Activated T-cell treated with anti-CD3 and anti-CD28 coated beads for 1 hour (primary cell): Measurements from ENCODE around the gene ANGPTL2.
"Not testable (repeated sequence)": the region's sequence is repeated elsewhere in the genome, so short reads cannot be mapped to it uniquely, and the experiment has no call there.

Experiments used
- DNase-seq: peaks from one replicate; pipeline ENCODE4 v3.0.0-alpha.2; 2020; ENCODE audit warnings: low read depth

Gene ANGPTL2, protein sequence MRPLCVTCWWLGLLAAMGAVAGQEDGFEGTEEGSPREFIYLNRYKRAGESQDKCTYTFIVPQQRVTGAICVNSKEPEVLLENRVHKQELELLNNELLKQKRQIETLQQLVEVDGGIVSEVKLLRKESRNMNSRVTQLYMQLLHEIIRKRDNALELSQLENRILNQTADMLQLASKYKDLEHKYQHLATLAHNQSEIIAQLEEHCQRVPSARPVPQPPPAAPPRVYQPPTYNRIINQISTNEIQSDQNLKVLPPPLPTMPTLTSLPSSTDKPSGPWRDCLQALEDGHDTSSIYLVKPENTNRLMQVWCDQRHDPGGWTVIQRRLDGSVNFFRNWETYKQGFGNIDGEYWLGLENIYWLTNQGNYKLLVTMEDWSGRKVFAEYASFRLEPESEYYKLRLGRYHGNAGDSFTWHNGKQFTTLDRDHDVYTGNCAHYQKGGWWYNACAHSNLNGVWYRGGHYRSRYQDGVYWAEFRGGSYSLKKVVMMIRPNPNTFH

DNA sequence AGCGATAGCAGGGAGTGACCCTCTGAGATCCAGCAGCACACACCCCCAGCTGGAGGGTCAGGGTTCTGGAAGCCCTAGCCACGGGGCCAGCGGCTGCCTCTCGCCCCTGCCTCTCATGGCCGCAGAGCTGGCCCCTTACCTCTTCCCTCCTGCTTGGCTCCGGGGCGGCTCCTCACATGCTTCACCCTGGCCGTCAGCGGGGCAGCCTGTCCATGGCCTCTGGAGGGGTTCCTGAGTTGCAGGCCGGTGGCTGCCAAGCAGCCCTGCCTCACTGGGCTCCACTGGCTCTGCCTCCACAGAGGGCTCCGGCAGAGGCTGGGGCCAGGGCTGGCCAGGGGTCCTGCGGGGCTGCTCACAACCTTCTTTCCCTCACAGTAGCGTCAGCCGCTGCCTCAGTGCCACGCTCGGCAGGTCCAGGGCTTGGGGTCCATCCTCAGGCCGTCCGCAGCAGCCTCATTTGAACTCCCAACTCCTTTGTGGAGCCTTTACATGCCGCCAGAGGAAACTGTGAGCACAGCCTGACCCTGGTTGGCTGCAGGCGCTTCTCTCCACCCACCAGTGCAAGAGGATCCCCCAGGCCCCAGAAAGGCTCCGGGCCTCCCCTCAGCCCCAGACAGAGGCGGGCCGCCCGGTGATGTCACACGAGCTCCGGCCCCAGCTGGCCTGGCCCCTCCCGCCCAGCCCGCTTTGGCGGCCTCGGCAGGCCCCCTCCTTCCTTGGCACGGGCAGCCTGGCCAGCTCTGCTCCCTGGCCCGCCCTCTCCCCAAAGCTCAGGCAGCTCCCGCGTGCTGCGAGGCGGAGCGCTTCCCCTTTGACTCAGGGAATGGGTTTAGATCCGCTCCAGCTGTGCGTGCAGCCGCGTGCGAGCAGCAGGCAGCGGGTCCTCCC is at the start of gene ANGPTL2:
TSS of gene ANGPTL2 (minus strand) at position 460 of the 888 bp plus-strand sequence. CDS start 13,904 bp downstream, outside the sequence.
- no peak for DNase-seq

DNA sequence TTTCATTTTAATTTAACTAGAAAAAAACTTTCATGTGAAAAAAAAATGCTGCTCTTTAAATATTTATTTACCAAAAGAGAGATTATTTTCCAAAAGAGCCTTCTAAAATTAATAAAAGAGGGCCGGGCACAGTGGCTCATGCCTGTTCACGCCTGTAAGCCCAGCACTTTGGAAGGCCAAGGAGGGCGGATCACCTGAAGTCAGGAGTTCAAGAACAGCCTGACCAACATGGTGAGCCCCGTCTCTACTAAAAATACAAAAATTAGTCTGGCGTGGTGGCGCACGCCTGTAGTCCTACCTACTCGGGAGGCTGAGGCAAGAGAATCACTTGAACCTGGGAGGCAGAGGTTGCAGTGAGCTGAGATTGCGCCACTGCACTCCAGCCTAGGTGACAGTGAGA is 48.9 kb upstream of the ANGPTL2 start:
- DNase-seq, result not testable (repeated sequence)

DNA sequence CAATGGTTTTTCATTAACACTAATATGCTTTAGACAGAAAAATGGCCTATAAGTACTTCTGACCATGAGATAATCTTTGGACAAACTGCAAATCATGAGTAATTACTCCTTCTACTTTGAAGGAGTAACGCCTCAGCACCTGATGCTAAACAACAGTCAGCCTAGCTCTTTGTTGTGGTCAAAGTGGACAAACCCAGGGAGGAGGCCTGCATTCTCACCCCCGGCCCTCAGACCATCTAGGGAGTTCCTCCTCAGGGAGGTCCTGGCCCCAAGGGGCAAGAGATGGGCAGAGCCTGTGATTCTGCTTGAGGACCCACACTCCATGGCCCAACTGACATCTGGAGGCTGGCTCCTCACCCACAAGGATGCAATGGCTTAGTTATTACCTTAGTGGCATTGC is 48.2 kb upstream of the ANGPTL2 start:
- no peak for DNase-seq

DNA sequence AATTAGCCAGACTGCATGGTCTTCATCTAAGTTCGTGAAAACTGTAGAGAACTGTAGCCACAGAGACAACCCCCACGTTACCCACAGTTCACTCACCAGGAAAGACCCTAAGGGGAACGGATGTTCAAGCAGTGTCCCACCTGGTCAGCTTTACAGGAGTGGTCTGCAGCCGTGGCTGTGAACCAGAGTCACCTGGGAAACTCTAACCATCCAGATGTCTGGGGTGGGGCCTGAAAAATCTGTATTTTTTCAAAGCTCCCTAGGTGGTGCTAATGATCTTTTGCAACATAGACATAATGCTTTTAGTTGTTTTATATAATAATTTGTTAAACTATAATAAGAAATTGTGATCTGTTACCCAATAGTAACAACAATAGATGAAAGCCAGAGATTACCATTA is 47.7 kb upstream of the ANGPTL2 start:
- DNase-seq, result no peak

DNA sequence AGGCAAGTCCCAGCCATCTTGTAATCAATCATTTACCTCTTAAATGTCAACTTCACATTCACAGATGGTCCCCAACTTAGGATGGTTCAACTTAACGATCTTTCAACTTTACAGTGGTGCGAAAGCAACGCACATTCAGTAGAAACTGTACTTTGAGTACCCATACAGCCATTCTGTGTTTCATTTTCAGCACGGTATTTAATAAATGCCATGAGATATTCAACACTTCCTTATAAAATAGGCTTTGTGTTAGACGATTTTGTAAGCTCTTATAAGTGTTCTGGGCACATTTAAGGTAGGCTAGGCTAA is 47.1 kb upstream of the ANGPTL2 start:
- no peak for DNase-seq

DNA sequence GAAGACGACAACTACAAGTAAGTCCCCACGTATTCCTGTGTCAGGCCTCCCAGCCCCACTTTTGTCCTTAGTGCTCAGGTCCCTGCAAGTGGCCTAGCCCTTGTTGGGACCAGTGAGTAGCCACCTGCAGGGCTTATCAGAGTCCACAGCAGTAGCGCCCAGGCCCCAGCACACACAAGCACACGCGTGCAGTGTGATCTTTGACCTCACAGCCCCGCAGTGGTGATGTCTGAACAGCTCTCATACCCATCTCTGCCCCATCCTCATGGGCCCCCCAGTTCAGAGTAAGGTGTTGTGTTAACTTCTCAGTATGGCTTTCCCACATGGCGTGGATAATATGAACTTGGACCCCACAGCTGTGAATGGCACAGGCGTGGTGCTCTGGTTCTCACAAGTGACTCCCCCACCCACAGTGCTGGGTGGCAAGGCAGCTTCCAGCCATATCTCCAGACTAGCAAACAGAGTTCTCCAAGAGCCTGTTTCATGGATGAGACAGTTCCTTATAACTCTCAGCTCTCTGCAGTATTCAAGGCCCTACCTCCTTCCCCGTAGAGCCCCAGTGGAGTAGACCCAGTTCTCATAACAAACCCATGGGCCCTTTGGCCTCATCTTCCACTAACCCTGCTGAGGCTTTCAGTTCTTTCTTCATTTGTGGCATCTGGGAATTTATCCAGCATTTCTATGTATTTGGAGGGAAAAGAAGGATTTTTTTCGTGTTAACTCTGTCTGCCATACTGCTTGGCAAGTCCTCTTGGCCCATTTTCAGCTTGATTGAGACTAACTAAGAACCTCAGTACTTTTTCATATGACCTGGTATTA is 46.5 kb upstream of the ANGPTL2 start:
- no peak for DNase-seq

DNA sequence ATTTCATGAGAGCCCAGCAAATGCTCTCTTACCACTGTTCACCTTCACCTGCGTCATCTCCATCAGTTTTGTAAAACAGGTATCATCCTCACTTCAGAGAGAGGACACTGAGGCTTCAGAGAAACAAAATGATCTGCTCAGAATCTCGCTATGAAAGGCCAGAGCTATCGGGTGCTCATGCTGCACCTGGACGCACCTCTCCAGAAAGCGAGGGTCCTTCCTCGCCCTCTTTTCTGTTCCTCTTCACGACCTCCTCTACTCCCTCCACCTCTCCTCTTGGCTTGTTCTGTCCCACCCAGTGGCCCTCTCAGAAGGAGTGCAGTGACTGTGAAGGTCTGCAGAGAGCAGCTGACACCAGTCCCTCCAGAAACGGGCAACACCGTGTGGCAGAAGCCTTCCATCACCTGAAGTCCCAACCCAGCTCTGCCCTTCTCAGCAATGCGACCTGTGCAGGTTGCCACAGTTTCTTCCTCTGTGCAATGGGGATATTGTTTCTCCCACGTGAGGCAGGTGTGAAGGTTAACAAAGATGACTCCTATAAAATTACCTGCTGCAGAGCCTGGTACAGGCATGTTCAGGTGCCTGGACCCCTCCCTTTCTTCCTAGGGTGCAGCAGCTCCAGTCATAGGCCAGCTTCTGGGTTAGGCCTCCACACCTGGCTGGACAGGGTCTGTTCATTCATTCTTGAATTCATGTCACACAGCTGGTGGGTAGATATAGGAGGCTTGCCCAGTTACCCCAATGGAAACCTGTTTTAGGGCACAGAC is 45.3 kb upstream of the ANGPTL2 start:
- no peak for DNase-seq

DNA sequence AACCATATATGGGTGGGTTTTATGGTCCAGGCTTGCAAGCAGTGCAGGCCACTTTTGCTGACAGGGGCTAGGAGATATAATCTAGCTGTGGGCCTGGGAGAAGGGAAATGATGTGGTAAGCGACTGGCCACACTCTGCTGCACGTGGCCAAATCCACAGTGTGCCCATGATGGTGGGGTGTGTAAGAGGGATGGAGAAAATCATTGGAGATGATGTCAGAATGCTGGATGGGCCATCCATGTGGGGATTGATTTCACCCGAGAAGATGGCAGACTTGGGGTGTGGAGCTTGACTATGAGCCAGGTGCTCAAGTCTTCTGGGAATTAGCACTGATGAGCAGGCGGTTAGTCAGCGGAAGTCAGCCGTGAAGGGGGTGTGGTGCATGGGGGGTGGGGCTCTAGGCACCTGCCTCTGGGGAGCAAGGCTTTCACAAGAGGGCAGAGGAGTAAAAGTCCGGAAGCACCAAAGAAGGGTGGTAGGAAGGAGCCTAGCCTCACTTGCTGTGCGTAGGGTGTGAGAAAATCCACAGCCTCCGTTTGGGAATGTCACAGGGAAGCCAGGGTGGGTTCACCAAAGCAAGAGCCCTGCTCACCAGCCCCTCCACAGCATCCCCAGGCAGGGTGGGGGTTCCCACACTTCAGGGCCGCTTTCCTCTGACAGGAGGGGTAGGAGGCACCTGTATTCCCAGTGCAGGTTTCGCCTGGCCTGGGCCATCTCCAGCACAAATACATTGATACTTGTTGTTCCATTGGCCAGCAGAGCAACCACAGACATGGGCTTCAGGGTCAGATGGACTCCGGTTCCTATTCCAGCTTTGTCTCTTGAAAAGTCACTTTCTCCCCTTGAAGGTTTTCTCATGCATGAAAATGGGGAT is 44.5 kb upstream of the ANGPTL2 start:
- no peak for DNase-seq

DNA sequence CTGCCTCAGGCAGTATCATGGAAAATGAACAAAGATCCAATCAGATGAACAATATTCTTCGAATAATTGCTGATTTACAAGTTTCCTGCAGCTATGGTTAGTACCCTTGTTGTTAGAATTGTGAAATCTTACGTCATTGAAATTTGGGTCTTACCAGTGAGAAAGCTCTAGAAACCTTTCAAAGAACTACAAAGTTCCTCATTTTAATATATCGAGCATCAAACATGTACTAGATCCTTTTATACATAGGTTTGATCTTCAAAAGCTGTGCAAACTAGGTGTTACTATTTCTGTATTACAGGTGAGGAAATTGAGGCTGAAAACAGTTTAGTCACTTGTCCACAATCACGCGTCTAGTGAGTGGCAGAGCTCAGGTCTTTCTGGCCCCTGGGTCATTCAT is 43.7 kb upstream of the ANGPTL2 start:
- DNase-seq, result no peak

DNA sequence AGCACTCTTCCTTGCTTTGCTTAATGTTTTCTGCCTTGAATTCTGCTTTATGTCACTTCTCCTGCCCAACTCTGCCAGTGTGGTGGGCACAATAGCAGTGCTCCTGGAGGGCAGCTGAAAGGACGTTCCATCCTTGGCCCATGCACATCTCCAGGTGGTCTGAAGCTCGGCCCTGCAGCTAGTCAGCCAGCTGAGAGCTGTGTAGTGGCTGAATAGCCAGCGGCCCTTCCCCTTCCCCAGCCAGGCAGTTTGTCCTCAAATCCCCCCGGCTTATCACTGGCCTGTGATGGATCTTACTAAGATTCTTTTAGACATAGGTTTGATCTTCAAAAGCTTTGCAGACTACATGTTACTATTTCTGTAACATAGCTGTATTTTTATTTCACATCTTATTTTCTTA is 42.7 kb upstream of the ANGPTL2 start:
- DNase-seq, result no peak

DNA sequence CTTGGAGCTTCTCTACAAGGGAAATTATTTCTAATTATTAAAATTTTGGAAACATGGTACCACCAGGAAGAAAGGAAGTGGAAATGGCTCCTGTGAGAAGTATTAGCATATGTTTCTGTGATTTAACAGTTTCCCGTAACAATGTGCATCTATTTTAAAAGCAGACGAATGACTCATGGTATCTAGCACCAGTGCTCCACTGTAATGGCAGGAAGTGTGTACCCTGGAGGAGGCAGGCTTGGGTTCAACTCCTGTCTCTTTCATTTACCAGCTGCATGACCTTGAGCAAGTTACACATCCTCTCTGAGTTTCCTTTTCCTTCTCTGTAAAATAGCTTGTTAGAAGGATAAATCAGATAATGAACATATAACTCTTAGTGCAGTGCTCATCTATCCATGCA is 41.0 kb upstream of the ANGPTL2 start:
- DNase-seq, result no peak

DNA sequence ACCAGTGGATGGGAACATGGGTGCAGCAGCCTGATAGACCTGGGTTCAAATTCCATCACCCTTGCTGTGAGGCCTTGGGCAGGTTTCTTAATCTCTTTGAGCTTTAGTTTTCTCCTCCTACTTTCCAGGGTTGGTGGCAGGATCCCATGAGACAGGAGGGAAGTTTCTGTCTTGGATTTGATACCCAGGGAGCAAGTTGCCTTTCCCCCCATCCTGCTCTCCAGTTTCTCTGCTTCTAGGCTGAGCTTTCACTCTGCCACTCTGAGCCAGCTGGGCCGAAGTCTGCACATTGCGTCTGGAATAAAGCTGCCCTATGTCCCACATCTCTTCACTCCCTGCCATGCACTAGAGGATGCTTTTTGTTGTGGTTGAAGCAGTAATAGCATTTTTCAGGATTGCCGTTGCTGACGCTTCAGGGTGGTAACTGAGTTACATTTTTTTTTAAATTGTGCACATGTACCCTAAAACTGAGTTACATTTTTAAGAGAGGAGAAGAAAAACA is 40.5 kb upstream of the ANGPTL2 start:
- no peak for DNase-seq

DNA sequence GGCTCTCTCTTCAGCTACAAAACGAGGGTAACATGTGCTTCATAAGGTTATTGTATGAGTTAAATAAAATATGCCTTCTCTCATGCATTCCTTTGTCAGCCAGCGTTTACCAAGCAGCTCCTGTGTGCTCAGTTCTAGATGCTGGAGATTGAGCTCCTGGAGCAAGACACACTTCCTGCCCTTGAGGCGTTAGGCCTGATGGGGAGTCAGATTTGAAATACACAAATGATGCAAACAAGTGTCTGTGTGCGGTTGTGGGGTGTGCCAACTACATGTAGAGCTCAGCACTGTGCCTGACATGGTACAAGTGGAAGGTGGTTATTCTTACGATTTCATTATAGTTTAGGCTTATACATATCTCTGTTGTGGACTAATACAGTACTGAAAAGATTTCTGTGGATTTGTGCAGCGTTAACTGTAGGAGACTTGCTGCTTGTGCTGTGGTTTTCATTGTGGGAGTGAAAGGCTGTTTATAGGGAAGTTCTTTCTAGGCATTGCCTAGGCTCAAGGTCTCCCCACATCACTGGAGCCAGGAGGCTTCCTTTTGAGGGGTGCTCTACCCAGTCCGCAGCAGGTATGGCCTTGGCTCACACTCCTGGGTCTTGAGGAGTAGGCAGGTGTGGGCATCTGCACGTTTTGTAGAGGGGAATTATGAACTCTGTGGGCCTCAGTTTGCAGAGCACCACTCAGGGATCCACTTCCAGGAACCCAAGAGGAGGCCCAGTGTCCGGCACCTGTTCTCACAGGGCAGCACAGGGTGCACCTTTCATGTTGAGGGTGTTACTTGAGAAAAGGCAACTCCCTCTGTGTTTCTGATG is 39.8 kb upstream of the ANGPTL2 start:
- no peak for DNase-seq

DNA sequence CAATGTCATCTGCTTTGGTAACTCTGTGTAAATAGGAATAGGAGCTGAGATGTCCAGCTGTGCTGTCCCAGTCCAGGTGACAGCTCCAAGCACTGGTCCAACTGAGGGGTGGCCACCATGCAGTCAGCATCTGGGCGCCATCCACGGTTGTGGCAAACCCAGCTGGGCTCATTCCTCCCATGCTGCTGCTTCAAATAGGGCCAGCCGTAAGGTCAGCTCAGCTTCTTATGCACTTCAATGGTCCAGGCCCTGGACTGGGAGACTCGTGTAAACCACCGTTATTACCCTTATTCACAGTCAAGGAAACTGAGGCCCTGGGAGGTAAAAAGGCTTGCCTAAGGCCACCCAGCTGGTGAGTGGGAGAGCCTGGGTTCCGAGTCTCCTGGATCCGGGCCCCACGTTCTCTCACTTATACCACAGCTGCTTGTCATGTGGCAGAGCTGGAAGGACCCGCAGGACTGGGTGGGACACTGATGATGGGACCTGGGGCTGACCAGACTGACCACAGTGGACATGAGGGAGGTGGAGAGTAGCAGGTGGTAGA is 38.7 kb upstream of the ANGPTL2 start:
- no peak for DNase-seq

DNA sequence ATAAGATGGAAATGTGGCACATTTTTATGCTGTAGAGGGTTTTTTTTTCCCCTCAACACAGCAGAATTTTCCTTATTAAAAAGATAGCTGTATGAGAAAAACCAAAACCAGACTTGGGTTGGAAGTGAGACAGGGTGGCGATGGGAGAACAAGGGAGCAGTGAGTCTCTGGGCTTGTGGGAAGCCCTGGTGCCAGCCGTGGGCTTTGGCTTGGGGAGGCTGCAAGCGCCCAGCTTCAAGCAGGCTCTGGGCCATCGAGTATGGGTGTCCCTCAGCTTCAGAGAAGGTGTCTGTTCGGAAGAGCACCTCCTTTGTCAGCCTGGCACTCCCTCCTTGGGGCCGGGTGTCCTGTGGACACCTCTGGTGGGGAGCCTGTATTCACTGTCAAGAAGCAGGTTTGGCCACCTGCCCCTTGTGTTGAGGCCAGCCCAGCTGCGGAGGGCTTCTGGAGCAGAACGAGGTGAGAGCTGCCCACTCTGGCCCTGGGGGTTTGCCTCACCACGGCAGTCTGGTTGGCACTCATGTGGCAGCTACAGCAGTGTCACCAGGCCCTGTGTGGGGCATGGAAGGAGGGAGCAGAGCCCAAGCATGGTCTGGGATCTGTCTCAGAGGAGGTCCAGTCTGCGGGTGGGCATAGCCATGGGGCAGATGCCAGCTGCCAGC is 37.6 kb upstream of the ANGPTL2 start:
- DNase-seq, result no peak

DNA sequence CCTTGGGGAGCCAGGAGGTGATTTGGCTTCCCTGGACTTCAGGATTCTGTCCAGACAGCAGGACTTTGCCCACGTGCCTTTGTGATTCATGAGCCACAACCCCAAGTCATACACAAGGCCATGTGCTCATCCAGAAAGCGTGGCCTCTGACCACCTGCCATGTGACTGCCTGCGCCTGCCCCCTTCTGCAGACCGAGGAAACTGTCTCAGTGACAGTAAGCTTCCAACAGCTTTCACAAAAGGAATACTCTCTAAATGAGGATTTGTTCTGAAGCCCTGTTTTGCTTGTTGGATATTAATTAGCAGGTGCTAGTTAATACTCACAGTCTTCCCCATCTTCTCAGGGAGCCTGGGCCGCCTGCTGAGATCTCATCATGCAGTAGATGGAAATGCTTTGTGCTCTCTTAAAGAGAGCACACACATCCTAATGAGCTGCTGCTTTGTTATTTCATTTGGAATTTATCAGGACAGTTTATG is 36.9 kb upstream of the ANGPTL2 start:
- DNase-seq, result no peak

DNA sequence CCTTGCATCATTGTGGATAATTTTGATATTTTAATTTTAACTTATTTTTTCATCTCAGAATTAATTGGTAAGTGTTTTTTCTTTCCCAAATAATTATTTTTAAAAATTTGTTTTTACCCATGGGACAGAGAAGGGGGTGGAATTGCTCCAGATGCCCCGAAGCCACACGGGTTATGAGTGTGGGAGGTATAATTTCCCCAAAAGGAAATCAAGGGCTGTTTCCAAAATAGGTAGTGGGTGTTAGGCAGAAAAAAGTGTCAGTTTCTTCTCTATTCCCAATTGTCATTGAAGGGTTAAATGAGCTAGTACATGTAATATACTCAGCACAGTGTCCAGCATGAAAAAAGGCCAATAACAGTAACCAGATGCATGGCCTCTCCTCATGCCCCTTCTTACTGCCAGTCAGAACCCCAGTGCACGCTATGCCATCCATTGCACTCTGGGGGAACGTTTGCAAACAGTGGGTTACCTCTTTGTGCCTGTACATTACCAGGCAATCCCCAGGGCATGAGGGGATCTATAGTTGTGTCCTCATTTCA is 36.4 kb upstream of the ANGPTL2 start:
- no peak for DNase-seq

DNA sequence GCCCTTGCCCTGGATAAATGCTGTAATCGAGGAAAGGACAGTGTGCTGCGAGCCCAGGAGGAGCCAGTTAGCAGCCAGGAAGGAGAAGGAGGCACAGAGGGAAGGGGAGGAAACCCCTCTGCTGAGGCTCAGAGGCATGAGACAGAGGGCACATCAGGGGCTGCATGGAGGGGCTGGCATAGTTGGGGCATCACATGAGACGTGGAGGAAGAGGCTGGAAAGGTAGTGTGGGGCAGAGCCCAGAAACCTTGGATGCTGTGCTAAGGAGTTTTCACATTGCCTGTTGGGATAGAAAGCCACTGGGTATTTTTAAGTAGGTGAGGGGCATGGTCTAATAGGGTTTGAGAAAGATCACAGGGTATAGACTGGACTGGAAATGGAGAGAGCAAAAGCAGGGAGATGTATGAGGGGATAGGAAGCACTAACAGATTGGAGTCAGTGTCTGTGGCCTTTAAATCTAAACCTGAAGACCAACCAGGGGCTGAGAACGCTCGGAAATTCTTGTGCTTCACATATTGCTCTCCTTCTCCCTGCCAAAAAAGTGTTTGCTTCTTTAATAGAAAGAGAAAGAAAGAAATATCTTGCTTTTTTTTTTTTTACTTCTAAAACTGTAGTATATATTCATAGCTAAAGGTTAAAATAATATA is 33.0 kb upstream of the ANGPTL2 start:
- DNase-seq, result no peak
